Measurements from ENCODE around the gene NCEH1.

DNA sequence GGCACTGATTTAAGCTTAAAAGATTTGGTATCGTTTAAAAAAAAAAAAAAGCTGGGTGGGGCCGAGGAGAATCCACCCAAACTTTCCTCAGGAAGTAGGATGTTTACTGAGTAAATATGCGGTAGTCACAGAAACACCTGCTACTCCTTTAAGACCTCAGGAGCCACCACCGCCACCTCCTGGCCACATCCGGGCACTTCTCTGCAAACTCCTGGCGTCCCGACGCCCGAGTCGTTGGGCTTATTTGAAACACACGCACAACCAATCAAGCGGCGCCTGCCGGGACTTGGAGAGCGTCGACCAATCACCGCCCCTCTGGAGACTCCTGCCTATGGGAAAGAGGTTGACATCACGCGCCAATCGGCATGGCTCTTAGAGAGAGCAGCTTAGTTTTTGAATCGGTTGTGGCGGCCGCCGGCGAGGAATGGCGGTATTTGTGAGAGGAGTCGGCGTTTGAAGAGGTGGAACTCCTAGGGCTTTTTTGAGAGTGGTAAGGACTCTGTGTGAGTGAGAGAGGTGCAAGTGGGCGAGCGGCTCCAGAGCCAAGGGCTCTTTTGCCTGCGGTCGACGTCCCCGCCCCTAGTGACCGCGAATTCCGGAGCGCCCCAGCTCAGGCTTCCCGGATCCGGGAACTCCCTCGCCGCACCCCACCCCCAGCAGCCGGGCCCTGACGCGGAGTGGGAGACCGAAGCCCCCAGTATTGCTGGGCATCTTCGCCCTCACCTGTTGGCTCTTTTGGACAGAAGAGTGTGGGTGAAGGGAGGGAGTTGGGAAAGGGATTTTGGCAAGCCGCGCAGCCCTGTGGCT, 39.7 kb upstream of the NCEH1 start, which contains the start of gene ECT2:
- TF ChIP-seq, protein P1, sequence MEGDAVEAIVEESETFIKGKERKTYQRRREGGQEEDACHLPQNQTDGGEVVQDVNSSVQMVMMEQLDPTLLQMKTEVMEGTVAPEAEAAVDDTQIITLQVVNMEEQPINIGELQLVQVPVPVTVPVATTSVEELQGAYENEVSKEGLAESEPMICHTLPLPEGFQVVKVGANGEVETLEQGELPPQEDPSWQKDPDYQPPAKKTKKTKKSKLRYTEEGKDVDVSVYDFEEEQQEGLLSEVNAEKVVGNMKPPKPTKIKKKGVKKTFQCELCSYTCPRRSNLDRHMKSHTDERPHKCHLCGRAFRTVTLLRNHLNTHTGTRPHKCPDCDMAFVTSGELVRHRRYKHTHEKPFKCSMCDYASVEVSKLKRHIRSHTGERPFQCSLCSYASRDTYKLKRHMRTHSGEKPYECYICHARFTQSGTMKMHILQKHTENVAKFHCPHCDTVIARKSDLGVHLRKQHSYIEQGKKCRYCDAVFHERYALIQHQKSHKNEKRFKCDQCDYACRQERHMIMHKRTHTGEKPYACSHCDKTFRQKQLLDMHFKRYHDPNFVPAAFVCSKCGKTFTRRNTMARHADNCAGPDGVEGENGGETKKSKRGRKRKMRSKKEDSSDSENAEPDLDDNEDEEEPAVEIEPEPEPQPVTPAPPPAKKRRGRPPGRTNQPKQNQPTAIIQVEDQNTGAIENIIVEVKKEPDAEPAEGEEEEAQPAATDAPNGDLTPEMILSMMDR (IDR thresholded peaks at IDR 0.05; ENCODE audit: poor library complexity) = peak; percentile 76
- TF ChIP-seq EZH2 (IDR thresholded peaks at IDR 0.05; ENCODE audit: borderline replicate concordance) = no peak
- no peak for TF ChIP-seq EZH2phosphoT487 (IDR thresholded peaks at IDR 0.05; ENCODE audit: low read depth, severe bottlenecking, unreplicated experiment)
